Germinal center (tissue), 1 donor: ENCODE data around the gene SCTR.
A peak's percentile ranks its signal among the peaks of the same experiment; 100 is the strongest.

Experiments
- DNase-seq: peaks from one replicate; pipeline ENCODE4 v3.0.0; 2012; ENCODE audit warnings: mixed read lengths, low spot score

SCTR gene

DNA sequence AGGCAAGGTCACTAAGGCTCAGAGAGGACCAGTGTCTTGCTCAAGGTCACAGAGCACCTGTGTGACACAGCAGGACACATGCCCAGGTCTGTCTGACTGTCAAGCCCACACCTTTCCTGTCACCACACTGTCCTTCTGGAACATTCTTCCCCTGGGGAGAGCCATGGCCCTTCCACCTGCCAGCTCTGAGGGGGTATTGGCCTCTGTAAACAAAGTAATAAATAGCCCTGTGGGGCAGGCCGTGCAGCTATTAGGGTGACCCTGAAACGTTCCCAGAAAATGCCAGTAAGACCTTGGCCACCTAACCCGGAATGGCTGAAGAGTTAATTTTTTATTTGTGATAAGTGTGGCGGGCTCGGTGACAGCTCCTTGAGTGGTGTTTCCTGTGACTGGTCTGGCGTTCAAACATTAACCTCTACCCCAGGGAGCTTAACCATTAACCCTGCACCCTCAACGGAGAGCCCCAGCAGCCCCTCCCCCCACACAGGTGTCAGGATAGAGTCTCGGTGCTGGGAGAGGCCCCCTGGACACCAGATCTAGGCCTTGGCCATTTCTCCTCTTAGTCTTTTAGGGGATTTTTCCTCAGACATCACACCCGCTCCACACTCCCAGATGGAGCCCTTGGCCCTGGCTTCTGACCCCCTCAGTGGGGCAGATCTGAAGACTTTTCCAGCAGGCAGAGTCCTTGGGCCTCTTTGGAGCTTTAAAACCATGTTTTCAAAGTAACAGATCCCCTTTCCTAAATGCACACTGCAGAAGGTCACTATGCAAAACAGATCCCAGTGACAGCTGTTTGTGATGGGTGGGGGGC is 36.6 kb downstream of the SCTR start:
- no peak for DNase-seq

DNA sequence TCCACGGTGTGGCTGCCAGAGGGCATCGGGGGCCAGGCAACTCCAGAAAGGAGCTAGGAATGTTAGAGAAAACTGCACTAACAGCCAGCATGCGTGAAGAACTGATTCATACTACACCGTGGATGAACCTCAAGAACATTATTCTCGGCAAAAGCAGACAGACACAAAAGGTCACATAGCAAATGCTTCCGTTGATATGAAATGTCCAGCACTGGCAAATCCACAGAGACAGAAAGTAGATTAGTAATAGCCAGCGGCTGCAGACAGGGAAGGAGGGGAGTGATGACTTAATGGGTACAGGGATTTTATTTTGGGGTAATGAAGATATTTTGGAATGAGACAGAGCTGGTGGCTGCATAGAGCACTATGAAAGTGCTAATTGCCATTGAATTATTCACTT is 37.4 kb downstream of the SCTR start:
- no peak for DNase-seq

DNA sequence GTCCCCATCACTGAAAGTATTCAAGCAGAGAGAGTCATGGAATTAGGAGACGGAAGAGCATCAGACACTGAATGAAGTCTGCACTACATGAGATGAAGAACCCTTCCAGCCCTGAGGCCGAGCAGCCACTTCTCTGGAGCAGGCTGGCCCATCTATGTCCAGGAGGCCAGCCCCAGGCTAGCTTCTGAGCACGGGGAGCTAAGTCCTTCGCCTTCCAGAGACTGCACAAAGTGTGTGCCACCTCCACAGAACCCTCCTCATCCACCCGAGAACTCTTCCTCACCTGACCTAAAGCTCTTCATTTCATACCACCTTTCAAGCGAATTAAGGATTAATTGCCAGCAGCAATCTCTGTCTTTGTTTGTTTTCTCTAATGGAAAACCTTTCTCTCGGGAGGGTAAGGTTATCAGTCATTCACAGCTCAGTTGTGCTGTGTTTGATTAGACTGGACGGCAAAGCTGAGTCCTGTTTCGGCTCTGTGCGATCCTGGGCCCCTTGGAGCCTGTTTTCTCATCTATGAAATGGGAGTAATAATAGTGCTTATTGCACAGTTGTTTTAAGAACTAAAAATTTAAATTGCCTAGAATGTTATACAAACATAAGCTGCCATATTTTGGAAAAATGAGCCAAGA is 38.0 kb downstream of the SCTR start:
- DNase-seq = no peak

DNA sequence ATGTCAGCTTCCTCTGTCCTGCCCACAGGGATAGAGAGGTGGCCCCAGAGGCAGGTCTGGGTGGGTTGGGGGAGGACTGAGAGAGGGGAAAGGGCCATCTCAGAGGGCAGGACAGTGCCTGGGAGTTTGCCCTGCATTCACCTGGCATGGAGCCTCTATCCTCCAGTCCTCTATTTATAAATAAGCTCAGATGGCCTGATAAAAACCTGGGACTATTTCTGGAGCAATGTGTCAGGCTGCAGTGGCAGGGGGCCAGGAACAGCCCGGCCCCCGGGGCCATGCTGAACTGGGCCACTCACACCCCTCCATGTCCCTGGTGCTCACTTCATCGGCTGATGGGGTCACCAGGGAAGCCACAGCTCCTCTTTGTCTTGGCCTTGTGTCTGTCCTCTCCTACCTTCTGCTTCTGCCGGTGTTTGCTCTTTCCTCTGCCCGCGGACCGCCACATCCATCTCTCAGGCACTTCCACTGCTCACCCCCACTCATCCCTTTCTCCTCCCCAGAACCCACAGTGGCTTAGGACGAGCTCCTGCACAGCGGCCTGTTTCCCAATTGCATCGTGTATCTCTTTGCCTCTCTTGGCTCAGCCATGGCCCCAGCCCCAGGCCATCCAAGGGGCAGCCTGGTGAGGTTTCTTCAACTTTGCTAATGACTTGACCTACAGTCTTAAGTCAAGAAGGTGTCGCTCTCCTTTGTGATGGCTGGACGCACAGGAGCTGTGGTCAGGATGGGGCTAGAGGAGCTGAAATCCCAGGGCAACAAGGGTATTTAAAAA is 38.8 kb downstream of the SCTR start:
- DNase-seq = no peak

DNA sequence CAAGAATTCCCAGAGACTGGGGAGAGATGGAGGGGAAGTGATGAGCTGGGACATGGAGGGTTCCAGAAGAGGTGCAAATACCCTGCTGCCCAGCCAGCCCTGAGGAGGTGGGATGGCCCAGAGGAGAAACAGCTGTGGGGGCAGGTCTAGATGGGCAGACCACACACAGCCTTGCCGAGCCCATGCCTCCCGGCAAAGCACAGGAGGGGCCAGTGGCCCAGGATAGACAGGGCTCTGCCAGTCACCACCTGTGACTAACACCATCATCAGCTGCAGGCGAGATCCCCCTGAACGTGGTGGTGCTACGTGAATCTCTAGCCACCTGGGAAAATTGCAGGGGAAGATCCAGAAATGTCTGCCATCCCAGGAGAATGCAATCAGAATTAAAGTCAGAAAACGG is 39.4 kb downstream of the SCTR start:
- no peak for DNase-seq

DNA sequence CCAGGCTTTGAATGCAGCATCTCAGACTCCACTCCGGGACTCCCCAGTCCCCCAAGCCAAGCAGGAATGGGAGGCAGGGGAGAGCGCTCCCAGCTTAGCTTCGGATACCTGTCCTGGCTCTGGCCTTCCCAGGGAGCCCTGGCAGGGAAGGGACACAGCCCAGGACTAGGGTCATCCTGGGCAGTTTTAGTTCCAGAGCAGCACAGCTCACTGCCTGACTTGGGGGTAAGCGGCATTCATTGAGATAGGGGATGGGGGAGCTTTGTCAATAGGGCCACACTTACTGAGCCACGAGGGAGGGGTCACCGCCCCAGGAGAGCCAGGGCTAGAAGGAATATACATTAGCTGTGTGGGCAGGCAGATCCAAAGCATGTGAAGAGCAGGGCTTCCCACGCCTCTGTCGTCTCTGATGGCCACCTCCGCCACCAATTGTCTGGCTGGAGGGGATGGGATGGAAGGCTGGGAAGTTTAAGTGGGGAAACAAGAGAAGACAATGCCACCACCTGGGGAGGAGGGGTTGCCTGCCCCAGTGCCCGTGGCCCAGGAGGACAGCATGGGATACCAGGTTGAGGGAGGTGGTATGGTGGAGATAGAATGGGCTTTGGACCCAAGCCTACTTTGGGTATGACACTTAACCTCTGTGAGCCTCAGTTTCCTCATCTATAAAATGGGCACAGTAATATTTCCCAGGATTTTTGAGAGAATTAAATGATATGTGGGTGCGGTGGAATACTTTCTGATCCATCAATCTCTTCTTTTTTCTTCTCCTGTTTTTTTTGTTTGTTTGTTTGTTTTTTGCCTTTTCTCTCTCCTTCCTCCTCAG is 40.2 kb downstream of the SCTR start:
- no peak for DNase-seq

DNA sequence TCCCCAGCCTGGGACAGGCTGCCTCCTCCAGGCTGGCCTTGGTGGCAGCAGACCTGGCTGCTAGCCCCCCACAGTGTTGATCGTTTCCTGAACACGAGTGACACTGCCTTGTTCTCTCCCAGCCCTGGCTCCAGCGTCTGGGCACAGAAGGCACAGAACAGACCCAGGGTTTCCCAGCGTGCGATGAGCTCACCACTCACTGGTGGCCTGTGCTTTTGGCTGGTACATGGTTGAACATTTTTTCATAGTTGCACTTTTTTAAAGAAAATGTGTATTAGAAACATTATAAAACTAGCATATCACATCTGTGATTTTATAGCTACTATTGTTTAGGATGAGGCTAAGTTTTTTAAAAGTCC is 40.9 kb downstream of the SCTR start:
- DNase-seq = no peak

DNA sequence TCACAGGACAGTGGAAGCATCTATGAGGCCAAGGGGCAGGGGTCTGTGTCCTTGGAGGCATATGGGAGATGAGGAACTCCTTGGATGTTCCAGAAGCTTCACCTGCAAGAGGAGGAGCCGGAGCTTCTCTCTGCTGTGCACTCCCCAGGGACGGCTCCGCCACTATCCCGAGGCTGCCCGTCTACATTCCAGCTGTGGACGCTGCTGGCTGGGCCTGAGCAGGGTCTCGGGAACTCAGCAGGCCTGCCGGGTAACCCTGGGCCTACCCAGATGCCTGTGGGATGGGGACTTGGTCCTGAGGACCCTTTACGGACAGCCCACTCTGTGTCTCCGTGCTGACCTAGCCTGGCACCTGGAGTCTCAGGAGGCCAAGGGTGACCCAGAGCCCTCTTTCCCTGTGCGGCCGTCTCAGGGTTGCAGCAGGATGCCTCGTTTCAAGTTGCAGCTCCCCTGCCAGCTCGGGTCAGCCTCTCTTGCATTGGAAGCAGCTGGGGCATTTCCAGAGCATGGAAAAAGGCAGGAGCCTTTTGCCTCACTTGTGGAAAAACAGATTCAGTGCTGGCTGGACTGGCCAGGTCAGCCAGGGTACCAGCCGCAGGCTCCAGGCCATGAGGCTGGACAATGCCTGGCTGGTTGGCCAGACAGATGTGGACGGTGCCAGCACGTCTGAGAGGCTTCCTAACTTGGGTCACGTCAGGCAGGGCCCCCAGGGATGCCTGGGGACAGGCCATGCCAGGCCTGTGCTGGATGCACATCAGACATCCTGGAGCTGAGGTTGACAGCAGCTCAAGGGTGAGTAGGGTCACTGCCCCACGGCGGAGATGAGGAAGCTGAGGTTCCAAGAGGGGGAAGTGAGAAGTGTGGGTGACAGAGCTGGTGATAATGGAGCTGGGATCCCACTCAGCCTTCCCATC is 41.5 kb downstream of the SCTR start:
- no peak for DNase-seq

DNA sequence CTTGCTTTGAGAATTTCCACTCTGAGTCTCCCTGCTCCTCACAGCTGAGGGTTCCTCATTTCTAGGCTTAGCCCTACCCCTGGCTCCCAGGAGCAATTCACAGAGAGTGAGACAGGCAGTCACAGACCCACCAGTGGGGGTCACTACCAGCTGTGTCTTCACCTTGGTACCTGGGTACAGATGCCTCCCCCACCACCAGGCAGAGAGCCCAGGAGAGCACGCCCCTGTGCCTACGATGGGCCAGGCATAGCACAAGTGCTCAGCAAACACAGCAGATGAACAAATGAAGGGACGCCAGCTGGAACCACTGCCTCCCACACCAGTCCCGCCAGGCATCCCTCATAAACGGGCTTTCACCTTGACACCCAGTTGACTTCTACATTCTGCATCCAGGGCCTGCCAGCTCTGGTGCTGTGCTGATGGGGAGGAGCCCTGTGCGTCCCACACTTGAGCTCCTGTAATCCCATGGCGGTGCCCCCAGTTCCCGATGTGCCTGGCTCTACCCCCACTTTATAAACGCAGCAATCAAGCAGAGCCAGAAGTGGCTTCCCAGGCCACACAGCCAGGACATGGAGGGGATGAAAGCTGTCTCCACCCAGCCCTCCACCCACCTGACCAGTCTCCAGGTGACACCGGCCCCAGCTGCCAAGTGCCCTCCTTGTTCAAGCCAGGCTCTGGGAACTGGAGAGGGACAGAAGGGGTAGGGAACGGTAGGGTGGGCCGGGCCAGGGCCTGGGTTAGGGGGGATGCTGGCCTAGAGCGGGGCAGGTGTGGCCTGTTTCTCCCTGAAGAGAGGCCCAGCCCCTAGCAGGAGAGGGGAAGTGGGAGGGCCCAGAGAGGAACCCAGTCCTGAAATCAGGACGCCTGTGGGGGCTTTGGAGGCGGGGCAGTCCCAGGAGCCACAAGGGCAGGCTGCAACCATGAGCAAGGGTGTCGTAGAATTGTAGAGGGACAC is 42.5 kb downstream of the SCTR start:
- no peak for DNase-seq

DNA sequence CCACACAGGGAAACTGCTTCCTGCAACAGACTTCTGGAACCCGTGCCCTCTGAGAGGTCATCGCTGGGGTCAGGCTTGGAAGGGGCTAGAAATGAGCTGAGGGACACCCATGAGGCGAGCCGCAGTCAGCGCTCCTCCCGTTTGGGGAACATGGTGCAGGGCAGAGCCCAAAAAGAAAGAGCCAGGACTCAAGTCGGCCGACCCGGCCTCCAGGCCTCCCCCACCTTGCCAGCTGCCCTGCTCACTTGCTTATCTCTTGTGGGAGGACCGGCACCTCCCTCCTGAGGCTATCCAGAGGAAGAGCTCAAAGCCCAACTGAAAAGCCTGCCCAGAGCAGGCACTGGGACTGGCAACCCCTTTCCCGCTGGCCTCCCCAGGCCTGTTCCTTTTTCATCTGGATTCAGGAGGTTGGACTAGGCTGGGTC is 43.6 kb downstream of the SCTR start:
- DNase-seq = no peak

DNA sequence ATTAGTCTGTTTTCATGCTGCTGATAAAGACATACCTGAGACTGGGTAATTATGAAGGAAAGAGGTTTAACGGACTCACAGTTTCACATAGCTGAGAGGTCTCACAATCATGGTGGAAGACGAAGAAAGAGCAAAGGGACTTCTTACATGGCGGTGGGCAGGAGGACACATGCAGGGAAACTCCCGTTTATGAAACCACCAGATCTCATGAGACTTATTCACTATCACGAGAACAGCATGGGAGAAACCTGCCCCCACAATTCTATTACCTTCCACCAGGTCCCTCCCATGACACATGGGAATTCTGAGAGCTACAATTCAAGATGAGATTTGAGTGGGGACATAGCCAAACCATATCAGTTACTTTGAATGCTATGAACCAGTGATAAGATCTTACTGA is 44.1 kb downstream of the SCTR start:
- no peak for DNase-seq

DNA sequence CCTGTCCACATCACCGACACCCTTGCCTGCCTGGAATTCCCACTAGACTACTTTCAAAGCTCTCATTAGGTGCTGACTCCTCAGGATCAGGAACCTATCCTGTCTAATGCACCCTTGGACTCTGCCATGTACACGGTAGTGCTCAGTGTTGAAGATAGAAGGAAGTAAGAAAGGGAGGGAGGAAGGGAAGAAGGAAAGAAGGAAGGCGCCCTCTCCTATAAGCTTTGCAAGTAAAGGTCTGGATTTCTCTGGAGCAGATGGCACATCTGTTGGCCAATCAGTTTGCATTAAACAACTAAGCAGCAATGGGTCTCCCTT is 45.3 kb downstream of the SCTR start:
- no peak for DNase-seq

DNA sequence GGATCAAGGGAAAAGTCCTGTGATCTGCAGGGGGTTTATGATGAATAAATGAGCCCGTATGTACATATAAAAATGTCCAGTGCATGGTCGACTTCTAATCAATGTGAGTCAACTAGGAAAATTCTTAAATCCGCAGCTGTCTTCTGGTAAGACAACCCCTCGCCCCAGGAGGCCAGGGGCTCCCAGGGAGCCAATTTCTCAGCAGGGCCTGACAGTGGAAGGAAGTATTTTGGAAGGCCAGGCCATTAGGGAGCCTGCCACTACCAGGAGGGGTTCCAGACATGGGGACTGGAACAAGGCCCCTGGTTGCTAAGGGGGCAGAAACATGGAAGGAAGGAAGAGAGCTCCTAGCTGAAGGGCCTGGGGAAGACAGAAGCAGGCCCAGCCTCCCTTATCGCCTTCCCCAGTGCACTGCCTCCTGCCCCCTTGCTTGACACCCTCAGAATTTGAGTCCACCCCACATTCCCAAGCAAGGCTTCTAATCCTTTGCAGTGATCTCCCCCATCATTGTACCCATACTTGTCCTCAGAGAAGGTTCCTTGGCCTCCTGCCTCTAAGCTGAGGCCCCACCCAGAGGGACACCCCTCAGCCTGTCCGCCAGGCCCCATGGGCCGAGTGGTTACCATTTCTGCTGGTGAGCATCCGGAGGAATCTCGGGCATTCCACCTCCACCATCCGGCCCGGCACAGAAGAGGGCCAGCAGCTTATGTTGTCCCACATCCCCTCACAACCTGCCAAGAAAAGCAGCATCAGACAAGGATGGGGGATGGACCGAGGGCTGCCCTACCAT is 45.9 kb downstream of the SCTR start:
- no peak for DNase-seq

DNA sequence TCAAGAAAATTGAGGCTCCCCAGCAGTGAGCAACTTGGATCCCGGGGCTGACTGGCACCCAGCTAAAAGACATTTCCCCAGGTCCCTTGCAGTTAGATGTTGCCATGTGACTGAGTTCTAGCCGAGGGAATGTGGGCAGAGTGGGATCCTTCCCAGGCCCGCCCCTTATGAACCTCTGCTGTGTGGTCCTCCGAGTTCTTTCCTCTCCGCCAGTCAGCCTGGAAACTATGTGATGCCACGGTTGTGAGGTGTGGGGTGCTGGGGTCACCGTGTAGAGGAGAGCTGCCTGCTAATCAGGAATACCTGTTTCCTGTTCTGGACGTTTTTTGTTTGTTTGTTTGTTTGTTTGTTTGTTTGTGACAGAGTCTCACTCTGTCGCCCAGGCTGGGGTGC is 47.2 kb downstream of the SCTR start:
- DNase-seq = no peak

DNA sequence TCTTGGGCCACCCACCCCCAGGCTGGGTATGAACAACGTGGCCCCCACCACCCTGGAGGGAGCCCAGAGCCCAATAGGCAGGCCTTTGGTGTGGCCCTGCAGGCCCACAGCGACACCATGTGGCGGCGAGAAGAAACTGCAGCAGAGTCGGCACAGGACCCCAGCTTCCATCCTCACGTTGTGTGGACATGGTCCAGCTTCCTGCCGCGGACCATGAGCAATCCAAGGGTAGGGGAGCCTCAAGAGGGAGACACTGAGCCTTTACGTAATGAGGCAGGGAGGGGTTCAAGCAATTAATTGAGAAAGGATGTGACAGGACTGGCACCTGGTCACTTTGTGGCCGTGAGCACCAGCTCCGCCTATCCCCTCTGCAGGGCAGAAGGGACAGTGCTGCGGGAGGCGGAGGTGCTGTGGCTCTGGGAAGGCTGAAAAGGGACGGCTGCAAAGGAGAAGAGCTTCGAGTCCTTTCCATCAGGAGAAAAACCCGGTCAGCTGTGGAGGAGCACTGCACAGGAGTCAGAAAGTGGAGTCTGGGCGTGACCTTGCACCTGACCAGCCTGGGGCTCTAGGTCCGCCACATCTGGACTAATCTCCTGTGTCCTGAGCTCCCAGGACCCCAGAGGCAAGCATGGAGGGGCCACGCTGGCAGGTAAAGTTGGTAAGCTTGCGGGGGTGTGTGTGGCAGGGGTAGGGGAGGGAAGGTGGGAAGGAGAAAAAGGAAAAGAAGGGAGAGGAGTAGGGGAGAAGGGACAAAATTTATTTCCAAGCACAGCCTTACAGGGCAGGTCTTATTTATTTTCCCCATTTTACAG is 47.8 kb downstream of the SCTR start:
- DNase-seq = peak; percentile 65

DNA sequence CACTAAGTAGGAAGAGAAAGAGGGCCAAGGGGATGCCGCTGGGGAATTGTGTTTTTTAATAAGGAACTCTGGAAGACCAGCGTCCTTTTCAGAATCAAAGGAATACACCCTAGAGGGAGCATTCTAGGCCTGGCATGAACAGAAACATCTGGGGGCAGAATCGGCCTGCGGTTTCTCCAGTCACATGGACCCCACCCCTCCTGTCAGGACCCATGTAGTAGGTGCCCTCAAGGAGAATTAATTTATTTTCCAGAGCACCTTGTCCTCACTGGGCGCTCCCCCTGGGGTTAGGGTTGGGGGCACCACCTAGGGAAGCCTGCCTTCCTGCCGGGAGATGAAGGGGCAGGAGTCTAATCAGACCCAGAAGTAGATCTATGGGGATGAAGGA is 48.4 kb downstream of the SCTR start:
- DNase-seq = no peak

DNA sequence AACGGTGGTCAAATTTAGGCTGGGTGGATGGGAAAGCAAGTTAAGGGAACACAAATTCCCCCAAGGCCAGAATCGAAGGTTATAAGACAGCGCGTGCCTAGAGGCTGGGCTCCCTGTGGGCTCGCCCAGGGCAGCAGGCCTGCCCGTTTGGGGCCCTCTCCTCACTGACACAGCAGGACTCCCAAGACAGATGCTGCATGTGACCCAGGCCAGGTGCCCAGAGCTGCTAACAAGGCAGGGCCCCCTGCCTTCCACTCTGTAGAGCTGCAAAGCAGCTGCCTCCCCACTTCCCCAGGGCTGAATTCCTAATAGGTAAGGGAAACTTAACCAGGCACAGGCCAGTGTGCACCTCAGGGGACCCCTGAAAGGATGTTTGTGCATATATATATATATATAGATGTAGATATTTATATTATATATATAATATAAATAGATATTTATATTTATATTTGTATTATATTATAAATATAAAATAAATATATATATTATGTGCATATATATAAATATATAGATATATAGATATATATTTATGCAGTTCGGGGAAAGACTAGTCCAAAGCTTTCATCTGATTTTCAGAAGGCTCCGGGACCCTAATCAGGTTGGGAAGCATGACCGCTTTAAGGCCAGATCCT is 48.9 kb downstream of the SCTR start:
- no peak for DNase-seq
